Common myeloid progenitor, CD34-positive (primary cell): ENCODE results near the gene NPVF.

Source experiments
- CTCF ChIA-PET: fragments of 350-600 bp; sonication (Branson Sonifier 250); formaldehyde crosslinking; loops from one replicate; lab custom pipeline; 2021; ENCODE audit warnings: antibody characterized with exemption; lab: Charles Lee
- POLR2A ChIA-PET: fragments of 350-600 bp; sonication (Branson Sonifier 250); formaldehyde crosslinking; loops from one replicate; lab custom pipeline; 2021; ENCODE audit warnings: antibody characterized with exemption; lab: Charles Lee
- DNase-seq, 3 donors: peaks; one replicate each; pipeline versions ENCODE4 v3.0.0 to v3.0.0-alpha.2; 2013
- H3K27ac ChIP-seq, 2 experiments: 1 replicate in 1 of 2; 2 replicates in 1 of 2; pipeline ENCODE4 v1.7.0; 2013; ENCODE audit warnings: inconsistent platforms in 2 of 2, low read length in 2 of 2, mild to moderate bottlenecking in 2 of 2, low read depth in 1 of 2, moderate library complexity in 1 of 2; ENCODE audit not compliant: severe bottlenecking in 2 of 2, insufficient read depth in 1 of 2, poor library complexity in 1 of 2
- H3K27me3 ChIP-seq, 5 experiments: replicated peaks in 2 of 5; 1 replicate in 3 of 5; 2 replicates in 2 of 5; pipeline versions ENCODE4 v1.6.1 to v1.7.0; 2013; ENCODE audit warnings: low read length in 4 of 5, mild to moderate bottlenecking in 2 of 5, moderate library complexity in 2 of 5, inconsistent platforms in 1 of 5; ENCODE audit not compliant: insufficient read depth in 5 of 5, control insufficient read depth in 4 of 5
- H3K36me3 ChIP-seq, 4 experiments: 1 replicate in 2 of 4; 2 replicates in 2 of 4; pipeline versions ENCODE4 v1.6.1 to v1.7.0; 2013; ENCODE audit warnings: low read length in 3 of 4, control low read depth in 1 of 4, mild to moderate bottlenecking in 1 of 4; ENCODE audit not compliant: control insufficient read depth in 4 of 4, insufficient read depth in 4 of 4
- H3K4me1 ChIP-seq, 4 experiments: 1 replicate in 3 of 4; 2 replicates in 1 of 4; pipeline versions ENCODE4 v1.6.1 to v1.7.1; 2013; ENCODE audit warnings: low read length in 3 of 4, mild to moderate bottlenecking in 3 of 4, control low read depth in 1 of 4, inconsistent platforms in 1 of 4, moderate library complexity in 1 of 4; ENCODE audit not compliant: control insufficient read depth in 4 of 4, insufficient read depth in 4 of 4; ENCODE audit errors: control extremely low read depth in 1 of 4
- H3K4me3 ChIP-seq, 7 experiments: 1 replicate in 4 of 7; 2 replicates in 3 of 7; pipeline versions ENCODE4 v1.5.1 to v1.7.0; 2013; ENCODE audit warnings: mild to moderate bottlenecking in 7 of 7, low read length in 6 of 7, moderate library complexity in 6 of 7, inconsistent platforms in 2 of 7, low read depth in 2 of 7, control low read depth in 1 of 7; ENCODE audit not compliant: insufficient read depth in 4 of 7, control insufficient read depth in 1 of 7; ENCODE audit errors: extremely low read depth in 1 of 7
- H3K9me3 ChIP-seq, 5 experiments: 1 replicate in 4 of 5; 2 replicates in 1 of 5; pipeline versions ENCODE4 v1.6.1 to v1.7.1; 2013; ENCODE audit warnings: low read length in 4 of 5, mild to moderate bottlenecking in 2 of 5, inconsistent platforms in 1 of 5, low read depth in 1 of 5, moderate library complexity in 1 of 5; ENCODE audit not compliant: control insufficient read depth in 4 of 5, insufficient read depth in 2 of 5; ENCODE audit errors: control extremely low read depth in 1 of 5
- WGBS: methylation state at CpG from one replicate; pipeline ENCODE4 v1.1.5; 2013; ENCODE audit not compliant: insufficient coverage; 5-methylcytosine and 5-hydroxymethylcytosine counted together

The NPVF gene

GRCh38 chr7:25194036-25194435, 34.2 kb downstream of the NPVF start:
- H3K27me3 ChIP-seq = no peaks in the 10 kb centered on the region
- H3K4me1 ChIP-seq = no peaks in the 10 kb centered on the region
- H3K27ac ChIP-seq = no peak overlapping the region
- ChIA-PET POLR2A (no interaction called here), CTCF (interaction anchor here (1.6 kb wide), 1 partner anchor 10 kb away, joined by 3 read pairs; no protein-coding TSS in a partner anchor)
- no peaks in the 10 kb centered on the region for H3K36me3 ChIP-seq
- no peak overlapping the region for H3K4me3 ChIP-seq
- DNase-seq = no peak
- peaks cover 0 to 10% (median 7%) of the 10 kb centered on the region in 5 experiments for H3K9me3 ChIP-seq
- WGBS = 83% methylated on average over 2 of the region's 2 CpGs

GRCh38 chr7:25192043-25192442, 36.2 kb downstream of the NPVF start:
- Histone ChIP-seq H3K9me3 (peaks cover 0 to 10% (median 7%) of the 10 kb centered on the region in 5 experiments), H3K27ac (no peak overlapping the region), H3K4me1 (no peaks in the 10 kb centered on the region), H3K36me3 (no peaks in the 10 kb centered on the region), H3K27me3 (no peaks in the 10 kb centered on the region), H3K4me3 (no peak overlapping the region)
- DNase-seq = no peak
- ChIA-PET POLR2A (no interaction called here), CTCF (interaction anchor here (0.9 kb wide), 1 partner anchor 12 kb away, joined by 3 read pairs; a partner anchor contains a TSS)
- 83% methylated on average over 1 of the region's 3 CpGs for WGBS

GRCh38 chr7:25189197-25189596, 39.1 kb downstream of the NPVF start:
- DNase-seq = no peak
- Histone ChIP-seq H3K36me3 (no peaks in the 10 kb centered on the region), H3K27me3 (no peaks in the 10 kb centered on the region), H3K27ac (no peak overlapping the region), H3K9me3 (peaks cover 0 to 4% (median 0%) of the 10 kb centered on the region in 5 experiments), H3K4me3 (no peak overlapping the region), H3K4me1 (no peaks in the 10 kb centered on the region)
- 98% methylated on average over 5 of the region's 6 CpGs for WGBS
- CTCF ChIA-PET = no interaction called here
- POLR2A ChIA-PET = no interaction called here

- CTCF ChIA-PET = no interaction called here
- Histone ChIP-seq H3K27ac (no peak overlapping the region), H3K4me1 (no peaks in the 10 kb centered on the region), H3K27me3 (no peaks in the 10 kb centered on the region), H3K36me3 (no peaks in the 10 kb centered on the region), H3K9me3 (peaks cover 0 to 4% (median 0%) of the 10 kb centered on the region in 5 experiments), H3K4me3 (no peak overlapping the region)
- DNase-seq = peak in 2 of 3 donors; percentile 7 to 24
- 90% methylated on average over 5 of the region's 8 CpGs for WGBS
- POLR2A ChIA-PET = no interaction called here
Measured at GRCh38 chr7:25187932-25188331, 40.4 kb downstream of the NPVF start.

- CTCF ChIA-PET = interaction anchor here (1.1 kb wide), 1 partner anchor 31 kb away, joined by 4 read pairs; no protein-coding TSS in a partner anchor
- Histone ChIP-seq H3K27me3 (no peaks in the 10 kb centered on the region), H3K4me1 (no peaks in the 10 kb centered on the region), H3K36me3 (no peaks in the 10 kb centered on the region), H3K9me3 (no peaks in the 10 kb centered on the region), H3K27ac (no peak overlapping the region), H3K4me3 (no peak overlapping the region)
- DNase-seq = no peak
- 100% methylated on average over 4 of the region's 6 CpGs for WGBS
- POLR2A ChIA-PET = no interaction called here
Measured at GRCh38 chr7:25186436-25186835, 41.9 kb downstream of the NPVF start.

- WGBS = 63% methylated on average over 1 of the region's 3 CpGs
- peaks cover 2 to 14% (median 9%) of the 10 kb centered on the region in 4 experiments for H3K4me1 ChIP-seq
- H3K9me3 ChIP-seq = no peaks in the 10 kb centered on the region
- ChIA-PET POLR2A (no interaction called here), CTCF (no interaction called here)
- DNase-seq = no peak
- H3K27me3 ChIP-seq = no peaks in the 10 kb centered on the region
- H3K27ac ChIP-seq = no peak overlapping the region
- peaks cover 0 to 4% (median 1%) of the 10 kb centered on the region in 4 experiments for H3K36me3 ChIP-seq
- H3K4me3 ChIP-seq = no peak overlapping the region
Measured at GRCh38 chr7:25181532-25181931, 46.8 kb downstream of the NPVF start.

GRCh38 chr7:25180946-25181345, 47.3 kb downstream of the NPVF start:
- Histone ChIP-seq H3K4me3 (peak overlapping the region in 4 of 7 experiments; percentile 70 to 79 (median 76)), H3K27ac (no peak overlapping the region), H3K9me3 (no peaks in the 10 kb centered on the region), H3K36me3 (peaks cover 0 to 4% (median 1%) of the 10 kb centered on the region in 4 experiments), H3K4me1 (peaks cover 2 to 14% (median 9%) of the 10 kb centered on the region in 4 experiments), H3K27me3 (no peaks in the 10 kb centered on the region)
- no peak for DNase-seq
- 89% methylated on average over 4 of the region's 7 CpGs for WGBS
- POLR2A ChIA-PET = no interaction called here
- CTCF ChIA-PET = interaction anchor here (0.6 to 1.1 kb wide), 5 partner anchors 10 to 408 kb away, joined by 3 to 4 read pairs (median 3); no protein-coding TSS in a partner anchor
